Right atrium auricular region (tissue), 2 donors: Measurements from ENCODE around the gene EPYC. TPM values are rescaled to one million over a fixed set of nuclear protein-coding genes. Genes with fewer than 3 reads are reported as not detected.

Experiments
- DNase-seq: peaks from one replicate; pipeline ENCODE4 v3.0.0-alpha.2; 2019; ENCODE audit warnings: low spot score
- H3K27ac ChIP-seq, 2 donors: fragments of 200-600 bp; sonication (generic); 1 replicate in 1 of 2; 2 replicates in 1 of 2; pipeline ENCODE4 v1.5.1; 2016 to 2019
- H3K27me3 ChIP-seq, 2 donors: fragments of 200-600 bp; sonication (generic); one replicate each; pipeline versions ENCODE4 v1.5.1 to v1.6.0; 2017 to 2019
- H3K36me3 ChIP-seq: fragments of 200-600 bp; sonication (generic); one replicate; pipeline ENCODE4 v1.5.1; 2016
- H3K4me1 ChIP-seq, 2 donors: fragments of 200-600 bp; sonication (generic); one replicate each; pipeline versions ENCODE4 v1.5.1 to v1.6.0; 2017 to 2019
- H3K4me3 ChIP-seq, 2 donors: fragments of 200-600 bp; sonication (generic); 1 replicate in 1 of 2; 2 replicates in 1 of 2; pipeline ENCODE4 v1.5.1; 2017 to 2019; ENCODE audit warnings: mild to moderate bottlenecking in 1 of 2, moderate library complexity in 1 of 2
- H3K9me3 ChIP-seq, 2 donors: fragments of 200-600 bp; sonication (generic); one replicate each; pipeline ENCODE4 v1.5.1; 2019
- CTCF ChIP-seq, 2 donors: fragments of 200-600 bp; sonication (generic); IDR thresholded peaks; one replicate each; pipeline ENCODE4 v1.5.1; 2019; ENCODE audit warnings: antibody characterized with exemption in 2 of 2
- total RNA-seq, 2 donors: library from RNA; depleted of rRNA; stranded (reverse); fragments of >200 nt; gene quantifications; one replicate each; pipeline ENCODE4 v1.1.0, GENCODE V29; 2016

Gene EPYC
- total RNA-seq, 2 donors from 2014 or later: not detected

GRCh38 chr12:90964616-90965015, 40.2 kb downstream of the EPYC start:
- Histone ChIP-seq H3K27ac (no peak overlapping the region), H3K4me1 (no peaks in the 10 kb centered on the region), H3K9me3 (no peaks in the 10 kb centered on the region), H3K27me3 (no peaks in the 10 kb centered on the region), H3K36me3 (no peaks in the 10 kb centered on the region), H3K4me3 (no peak overlapping the region)
- DNase-seq: no peak
- TF ChIP-seq CTCF (IDR thresholded peaks at IDR 0.05): no peak

GRCh38 chr12:90963946-90964345, 40.8 kb downstream of the EPYC start:
- Histone ChIP-seq H3K27ac (no peak overlapping the region), H3K36me3 (no peaks in the 10 kb centered on the region), H3K27me3 (no peaks in the 10 kb centered on the region), H3K9me3 (no peaks in the 10 kb centered on the region), H3K4me1 (no peaks in the 10 kb centered on the region), H3K4me3 (no peak overlapping the region)
- no peak for TF ChIP-seq CTCF (IDR thresholded peaks at IDR 0.05)
- DNase-seq: no peak

- Histone ChIP-seq H3K36me3 (no peaks in the 10 kb centered on the region), H3K4me3 (no peak overlapping the region), H3K27me3 (no peaks in the 10 kb centered on the region), H3K9me3 (no peaks in the 10 kb centered on the region), H3K27ac (no peak overlapping the region), H3K4me1 (no peaks in the 10 kb centered on the region)
- no peak for DNase-seq
- no peak for TF ChIP-seq CTCF (IDR thresholded peaks at IDR 0.05)
Observed at GRCh38 chr12:90961154-90961553, 43.6 kb downstream of the EPYC start.

DNA sequence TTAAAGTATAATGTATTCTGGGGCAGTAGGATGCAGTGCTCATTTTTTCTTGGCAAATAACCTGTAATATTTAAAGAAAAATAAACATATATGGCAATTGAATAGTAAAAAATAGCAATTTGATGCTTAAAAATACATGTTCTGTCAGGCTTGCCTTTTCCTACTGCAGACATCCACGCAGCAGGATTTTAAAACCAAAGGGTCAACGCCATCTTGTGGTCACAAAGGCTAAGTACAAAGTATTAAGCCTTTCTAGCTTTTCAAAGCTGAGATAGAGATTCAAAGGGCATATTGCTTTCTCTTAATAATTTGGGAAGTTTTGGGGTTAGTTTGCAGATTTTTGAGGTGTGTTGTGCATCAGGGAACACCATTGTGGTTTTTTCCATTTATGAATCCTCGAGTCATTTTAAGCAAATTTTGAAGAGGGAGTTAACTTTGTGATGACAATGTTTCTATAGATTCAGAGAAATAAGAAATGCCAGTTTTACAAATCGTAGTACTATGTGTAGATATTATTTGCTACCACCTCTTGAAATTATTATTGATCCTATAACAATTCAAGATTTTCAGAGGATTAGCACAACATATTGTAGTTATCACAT, 45.1 kb downstream of the EPYC start:
- Histone ChIP-seq H3K4me1 (no peaks in the 10 kb centered on the region), H3K9me3 (no peaks in the 10 kb centered on the region), H3K27ac (no peak overlapping the region), H3K27me3 (no peaks in the 10 kb centered on the region), H3K36me3 (no peaks in the 10 kb centered on the region), H3K4me3 (no peak overlapping the region)
- peak; percentile 48 to 73 for TF ChIP-seq CTCF (IDR thresholded peaks at IDR 0.05)
- no peak for DNase-seq

DNA sequence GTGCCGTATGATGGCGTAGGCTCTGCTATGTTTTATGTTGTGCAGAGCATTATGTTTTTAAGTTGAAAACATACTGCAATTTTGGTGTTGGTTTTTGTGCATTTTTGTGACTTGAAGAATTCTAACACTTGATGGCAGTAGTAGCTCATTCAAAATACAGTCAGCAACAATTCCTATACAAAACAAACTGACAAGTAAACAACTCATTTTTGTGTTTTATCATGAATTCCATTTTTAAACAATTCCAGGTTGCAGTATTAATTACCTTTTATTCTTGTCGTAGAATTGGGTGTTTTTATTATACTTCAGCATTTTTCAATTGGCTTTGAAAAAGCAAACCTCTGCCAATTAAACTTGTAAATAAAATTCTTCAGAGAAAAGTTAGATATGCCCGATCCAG, 45.7 kb downstream of the EPYC start:
- Histone ChIP-seq H3K27me3 (no peaks in the 10 kb centered on the region), H3K4me3 (no peak overlapping the region), H3K9me3 (no peaks in the 10 kb centered on the region), H3K4me1 (no peaks in the 10 kb centered on the region), H3K36me3 (no peaks in the 10 kb centered on the region), H3K27ac (no peak overlapping the region)
- no peak for TF ChIP-seq CTCF (IDR thresholded peaks at IDR 0.05)
- DNase-seq: no peak

DNA sequence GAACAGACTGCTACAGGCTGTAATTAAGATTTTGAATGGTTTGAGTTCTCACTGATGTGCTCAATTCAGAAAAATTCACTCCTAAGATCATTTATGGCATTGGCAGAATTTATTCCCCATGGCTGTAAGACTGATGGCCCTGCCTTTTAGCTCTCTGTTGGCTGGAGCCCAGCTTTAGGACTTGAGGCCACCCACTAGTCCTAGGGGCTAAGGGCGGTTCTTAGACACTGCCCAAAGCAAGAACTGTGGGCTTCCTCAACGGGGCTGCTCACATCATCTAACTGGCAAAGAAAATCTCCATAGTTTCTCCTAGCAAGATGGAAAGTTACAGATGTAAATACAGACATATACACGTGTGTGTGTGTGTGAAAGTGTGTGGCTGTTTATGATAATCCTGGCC, 46.4 kb downstream of the EPYC start:
- Histone ChIP-seq H3K9me3 (no peaks in the 10 kb centered on the region), H3K27me3 (no peaks in the 10 kb centered on the region), H3K4me1 (no peaks in the 10 kb centered on the region), H3K27ac (no peak overlapping the region), H3K36me3 (no peaks in the 10 kb centered on the region), H3K4me3 (no peak overlapping the region)
- TF ChIP-seq CTCF (IDR thresholded peaks at IDR 0.05): no peak
- no peak for DNase-seq
